ENCODE measurements around the gene KIF1A. TPM values are rescaled to one million over a fixed set of nuclear protein-coding genes. Genes with fewer than 3 reads are reported as not detected.

The KIF1A gene
- total and polyA plus RNA-seq, 2 of the 13 experiments (the other 11 are each of a cell fraction or from before 2014, with no cell fraction given): 0.01 TPM; not detected in 1

DNA sequence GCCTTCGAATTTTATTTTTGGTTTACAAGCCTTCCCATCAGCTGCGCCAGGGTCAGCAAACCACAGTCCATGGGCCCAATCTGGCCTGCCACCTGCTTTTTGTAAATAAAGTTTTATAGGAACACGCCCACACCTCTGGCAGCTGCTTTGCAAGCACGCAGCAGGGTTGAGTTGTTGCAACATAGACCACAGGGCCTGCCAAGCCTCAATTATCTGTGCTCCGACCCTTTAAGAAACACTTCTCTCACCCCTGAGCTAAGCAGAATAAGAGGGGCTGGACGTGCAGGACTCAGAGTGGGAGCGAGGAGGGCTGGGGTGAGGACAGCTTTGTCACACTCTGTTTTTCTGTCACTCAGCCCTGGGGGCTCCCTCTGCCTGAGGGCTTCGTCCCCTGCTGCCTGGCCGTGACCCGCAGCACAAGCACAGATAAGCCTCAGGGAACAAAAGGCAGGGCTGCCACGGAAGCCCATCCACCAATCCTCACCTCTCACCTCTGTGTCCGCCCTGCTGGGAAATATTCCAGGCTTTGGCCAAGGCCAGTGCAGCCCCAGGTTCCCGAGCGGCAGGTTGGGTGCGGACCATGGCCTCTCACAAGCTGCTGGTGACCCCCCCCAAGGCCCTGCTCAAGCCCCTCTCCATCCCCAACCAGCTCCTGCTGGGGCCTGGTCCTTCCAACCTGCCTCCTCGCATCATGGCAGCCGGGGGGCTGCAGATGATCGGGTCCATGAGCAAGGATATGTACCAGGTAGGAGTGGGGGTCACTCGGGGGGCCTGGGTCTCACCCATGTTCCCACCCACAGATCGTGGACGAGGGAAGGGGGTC is 48.5 kb upstream of the KIF1A start, which contains the start of gene AGXT (continued):
- TF ChIP-seq, protein P1, sequence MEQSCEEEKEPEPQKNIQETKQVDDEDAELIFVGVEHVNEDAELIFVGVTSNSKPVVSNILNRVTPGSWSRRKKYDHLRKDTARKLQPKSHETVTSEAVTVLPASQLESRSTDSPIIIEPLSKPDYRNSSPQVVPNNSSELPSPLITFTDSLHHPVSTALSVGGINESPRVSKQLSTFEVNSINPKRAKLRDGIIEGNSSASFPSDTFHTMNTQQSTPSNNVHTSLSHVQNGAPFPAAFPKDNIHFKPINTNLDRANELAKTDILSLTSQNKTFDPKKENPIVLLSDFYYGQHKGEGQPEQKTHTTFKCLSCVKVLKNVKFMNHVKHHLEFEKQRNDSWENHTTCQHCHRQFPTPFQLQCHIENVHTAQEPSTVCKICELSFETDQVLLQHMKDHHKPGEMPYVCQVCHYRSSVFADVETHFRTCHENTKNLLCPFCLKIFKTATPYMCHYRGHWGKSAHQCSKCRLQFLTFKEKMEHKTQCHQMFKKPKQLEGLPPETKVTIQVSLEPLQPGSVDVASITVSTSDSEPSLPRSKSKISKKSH (CRISPR knock-in tag; IDR thresholded peaks at IDR 0.05; ENCODE audit: borderline replicate concordance): peak; percentile 85; the same call in 1 of the 2 replicates
- TF ChIP-seq ZIK1 (CRISPR knock-in tag; IDR thresholded peaks at IDR 0.05; ENCODE audit: borderline replicate concordance, low read depth): peak; percentile 91; the same call in 1 of the 2 replicates
- no peak for TF ChIP-seq PCBP1 (IDR thresholded peaks at IDR 0.05; ENCODE audit: borderline replicate concordance, low read depth, low read length)
- TF ChIP-seq, protein P2, sequence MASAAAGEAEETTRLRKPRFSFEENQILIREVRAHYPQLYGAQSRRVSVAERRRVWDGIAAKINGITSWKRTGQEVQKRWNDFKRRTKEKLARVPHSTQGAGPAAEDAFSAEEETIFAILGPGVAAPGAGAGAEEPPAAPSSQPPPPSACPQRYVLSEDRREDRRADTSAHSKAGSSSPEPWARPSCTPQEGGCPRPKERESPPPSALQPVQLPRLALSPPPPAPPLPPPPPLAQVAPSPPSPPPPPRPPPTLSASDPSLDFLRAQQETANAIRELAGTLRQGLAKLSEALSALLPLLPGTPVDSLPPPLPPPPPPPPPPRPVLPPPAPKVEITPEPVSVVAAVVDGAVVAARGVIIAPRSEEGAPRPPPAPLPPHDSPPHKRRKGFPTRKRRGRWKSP (CRISPR knock-in tag; IDR thresholded peaks at IDR 0.05): peak; percentile 72; the same call in 1 of the 2 replicates
- no peak for TF ChIP-seq SOX6 (IDR thresholded peaks at IDR 0.05)
- TF ChIP-seq SOX6 (CRISPR knock-in tag; IDR thresholded peaks at IDR 0.05): peak; percentile 98
- peak; percentile 82 for TF ChIP-seq SPEN (CRISPR knock-in tag; IDR thresholded peaks at IDR 0.05; ENCODE audit: low read depth)
- TF ChIP-seq ZNF766 (CRISPR knock-in tag; IDR thresholded peaks at IDR 0.05; ENCODE audit: borderline replicate concordance): peak; percentile 74; the same call in 1 of the 2 replicates
- no peak for TF ChIP-seq ZBTB21 (CRISPR knock-in tag; IDR thresholded peaks at IDR 0.05)
- TF ChIP-seq, protein P3, sequence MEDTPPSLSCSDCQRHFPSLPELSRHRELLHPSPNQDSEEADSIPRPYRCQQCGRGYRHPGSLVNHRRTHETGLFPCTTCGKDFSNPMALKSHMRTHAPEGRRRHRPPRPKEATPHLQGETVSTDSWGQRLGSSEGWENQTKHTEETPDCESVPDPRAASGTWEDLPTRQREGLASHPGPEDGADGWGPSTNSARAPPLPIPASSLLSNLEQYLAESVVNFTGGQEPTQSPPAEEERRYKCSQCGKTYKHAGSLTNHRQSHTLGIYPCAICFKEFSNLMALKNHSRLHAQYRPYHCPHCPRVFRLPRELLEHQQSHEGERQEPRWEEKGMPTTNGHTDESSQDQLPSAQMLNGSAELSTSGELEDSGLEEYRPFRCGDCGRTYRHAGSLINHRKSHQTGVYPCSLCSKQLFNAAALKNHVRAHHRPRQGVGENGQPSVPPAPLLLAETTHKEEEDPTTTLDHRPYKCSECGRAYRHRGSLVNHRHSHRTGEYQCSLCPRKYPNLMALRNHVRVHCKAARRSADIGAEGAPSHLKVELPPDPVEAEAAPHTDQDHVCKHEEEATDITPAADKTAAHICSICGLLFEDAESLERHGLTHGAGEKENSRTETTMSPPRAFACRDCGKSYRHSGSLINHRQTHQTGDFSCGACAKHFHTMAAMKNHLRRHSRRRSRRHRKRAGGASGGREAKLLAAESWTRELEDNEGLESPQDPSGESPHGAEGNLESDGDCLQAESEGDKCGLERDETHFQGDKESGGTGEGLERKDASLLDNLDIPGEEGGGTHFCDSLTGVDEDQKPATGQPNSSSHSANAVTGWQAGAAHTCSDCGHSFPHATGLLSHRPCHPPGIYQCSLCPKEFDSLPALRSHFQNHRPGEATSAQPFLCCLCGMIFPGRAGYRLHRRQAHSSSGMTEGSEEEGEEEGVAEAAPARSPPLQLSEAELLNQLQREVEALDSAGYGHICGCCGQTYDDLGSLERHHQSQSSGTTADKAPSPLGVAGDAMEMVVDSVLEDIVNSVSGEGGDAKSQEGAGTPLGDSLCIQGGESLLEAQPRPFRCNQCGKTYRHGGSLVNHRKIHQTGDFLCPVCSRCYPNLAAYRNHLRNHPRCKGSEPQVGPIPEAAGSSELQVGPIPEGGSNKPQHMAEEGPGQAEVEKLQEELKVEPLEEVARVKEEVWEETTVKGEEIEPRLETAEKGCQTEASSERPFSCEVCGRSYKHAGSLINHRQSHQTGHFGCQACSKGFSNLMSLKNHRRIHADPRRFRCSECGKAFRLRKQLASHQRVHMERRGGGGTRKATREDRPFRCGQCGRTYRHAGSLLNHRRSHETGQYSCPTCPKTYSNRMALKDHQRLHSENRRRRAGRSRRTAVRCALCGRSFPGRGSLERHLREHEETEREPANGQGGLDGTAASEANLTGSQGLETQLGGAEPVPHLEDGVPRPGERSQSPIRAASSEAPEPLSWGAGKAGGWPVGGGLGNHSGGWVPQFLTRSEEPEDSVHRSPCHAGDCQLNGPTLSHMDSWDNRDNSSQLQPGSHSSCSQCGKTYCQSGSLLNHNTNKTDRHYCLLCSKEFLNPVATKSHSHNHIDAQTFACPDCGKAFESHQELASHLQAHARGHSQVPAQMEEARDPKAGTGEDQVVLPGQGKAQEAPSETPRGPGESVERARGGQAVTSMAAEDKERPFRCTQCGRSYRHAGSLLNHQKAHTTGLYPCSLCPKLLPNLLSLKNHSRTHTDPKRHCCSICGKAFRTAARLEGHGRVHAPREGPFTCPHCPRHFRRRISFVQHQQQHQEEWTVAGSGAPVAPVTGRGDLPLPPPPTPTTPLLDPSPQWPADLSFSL (CRISPR knock-in tag; IDR thresholded peaks at IDR 0.05): no peak
- peak; percentile 66; the same call in 1 of the 2 replicates for TF ChIP-seq MYC (CRISPR knock-in tag; IDR thresholded peaks at IDR 0.05; ENCODE audit: borderline replicate concordance)
- no peak for TF ChIP-seq AHR (CRISPR knock-in tag; IDR thresholded peaks at IDR 0.05)
- TF ChIP-seq ZNF558 (CRISPR knock-in tag; IDR thresholded peaks at IDR 0.05; ENCODE audit: borderline replicate concordance): no peak
- TF ChIP-seq ZFAT (CRISPR knock-in tag; conservative IDR thresholded peaks at IDR 0.05): no peak
- no peak; the same call in 1 of the 2 replicates for TF ChIP-seq SP140L (CRISPR knock-in tag; IDR thresholded peaks at IDR 0.05; ENCODE audit: borderline replicate concordance)
- no peak for TF ChIP-seq ZNF180 (CRISPR knock-in tag; IDR thresholded peaks at IDR 0.05; ENCODE audit: borderline replicate concordance, low read depth)
- TF ChIP-seq HMG20A (CRISPR knock-in tag; IDR thresholded peaks at IDR 0.05; ENCODE audit: borderline replicate concordance): peak; percentile 42; the same call in 1 of the 2 replicates
- TF ChIP-seq, protein P4, sequence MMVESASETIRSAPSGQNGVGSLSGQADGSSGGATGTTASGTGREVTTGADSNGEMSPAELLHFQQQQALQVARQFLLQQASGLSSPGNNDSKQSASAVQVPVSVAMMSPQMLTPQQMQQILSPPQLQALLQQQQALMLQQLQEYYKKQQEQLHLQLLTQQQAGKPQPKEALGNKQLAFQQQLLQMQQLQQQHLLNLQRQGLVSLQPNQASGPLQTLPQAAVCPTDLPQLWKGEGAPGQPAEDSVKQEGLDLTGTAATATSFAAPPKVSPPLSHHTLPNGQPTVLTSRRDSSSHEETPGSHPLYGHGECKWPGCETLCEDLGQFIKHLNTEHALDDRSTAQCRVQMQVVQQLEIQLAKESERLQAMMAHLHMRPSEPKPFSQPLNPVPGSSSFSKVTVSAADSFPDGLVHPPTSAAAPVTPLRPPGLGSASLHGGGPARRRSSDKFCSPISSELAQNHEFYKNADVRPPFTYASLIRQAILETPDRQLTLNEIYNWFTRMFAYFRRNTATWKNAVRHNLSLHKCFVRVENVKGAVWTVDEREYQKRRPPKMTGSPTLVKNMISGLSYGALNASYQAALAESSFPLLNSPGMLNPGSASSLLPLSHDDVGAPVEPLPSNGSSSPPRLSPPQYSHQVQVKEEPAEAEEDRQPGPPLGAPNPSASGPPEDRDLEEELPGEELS (CRISPR knock-in tag; IDR thresholded peaks at IDR 0.05): peak; percentile 68
